Activated T-cell treated with anti-CD3 and anti-CD28 coated beads, Interleukin-2, amount 50 U/mL, for 72 hours (primary cell): ENCODE measurements around the gene ALG3. TPM values are rescaled to one million over a fixed set of nuclear protein-coding genes. Genes with fewer than 3 reads are reported as not detected.
"Not testable (repeated sequence)": the region's sequence is repeated elsewhere in the genome, so short reads cannot be mapped to it uniquely, and the experiment has no call there.

Source experiments
- ATAC-seq, 2 donors: fragments of 150-1000 bp; cut with Tn5 transposase; replicated peaks in 1 of 2; 2 replicates each; pipeline ENCODE4 v1.10.0; 2021; ENCODE audit warnings: moderate library complexity in 2 of 2, mild to moderate bottlenecking in 1 of 2
- DNase-seq, 2 donors: peaks; one replicate each; pipeline ENCODE4 v3.0.0; 2021 to 2022; ENCODE audit warnings: mixed read lengths in 1 of 2
- H3K27ac Mint-ChIP-seq: one replicate; pipeline ENCODE4 v1.8.0; 2022; ENCODE audit warnings: mild to moderate bottlenecking, moderate library complexity, mixed read lengths
- H3K27me3 Mint-ChIP-seq: one replicate; pipeline ENCODE4 v1.8.0; 2022; ENCODE audit warnings: low read depth, mixed read lengths
- H3K36me3 Mint-ChIP-seq, 2 donors: one replicate each; pipeline ENCODE4 v1.8.0; 2022; ENCODE audit warnings: mixed read lengths in 2 of 2, mild to moderate bottlenecking in 1 of 2; ENCODE audit not compliant: insufficient read depth in 2 of 2
- H3K4me1 Mint-ChIP-seq: one replicate; pipeline ENCODE4 v1.8.0; 2022; ENCODE audit warnings: low read depth, mixed read lengths
- H3K4me3 Mint-ChIP-seq, 2 donors: one replicate each; pipeline ENCODE4 v1.8.0; 2022; ENCODE audit warnings: mild to moderate bottlenecking in 2 of 2, mixed read lengths in 2 of 2, moderate library complexity in 2 of 2
- H3K9me3 Mint-ChIP-seq, 2 donors: one replicate each; pipeline ENCODE4 v1.8.0; 2022; ENCODE audit warnings: mixed read lengths in 2 of 2
- total RNA-seq, 2 donors: library from RNA; stranded (reverse); gene quantifications; one replicate each; pipeline ENCODE4 v1.2.3, GENCODE V29; 2022

The ALG3 gene
- total RNA-seq, 2 donors from 2014 or later = 22.7 to 26.3 TPM

DNA sequence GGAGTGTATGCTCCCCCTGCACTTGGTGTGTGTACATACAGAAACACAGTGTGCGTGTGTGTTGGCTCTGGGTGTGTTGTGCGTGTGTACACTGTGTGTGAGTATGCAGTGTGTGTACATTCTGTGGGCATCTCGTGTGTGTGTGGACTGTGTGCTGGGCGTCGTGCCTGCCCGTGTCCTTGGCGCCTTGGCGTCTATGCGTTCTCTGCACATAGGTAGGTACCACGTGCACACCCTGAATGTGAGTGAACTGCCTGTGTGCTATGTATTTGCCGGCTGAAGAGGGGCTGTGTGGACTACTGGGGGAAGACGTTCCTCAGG, 26.6 kb upstream of the ALG3 start:
- DNase-seq = no peak
- H3K4me1 Mint-ChIP-seq = peaks cover 4% of the 10 kb centered on the region
- peak overlapping the region; percentile 10 to 58 for H3K4me3 Mint-ChIP-seq
- no peak for ATAC-seq
- H3K27me3 Mint-ChIP-seq = peaks cover 45% of the 10 kb centered on the region
- peaks cover 0 to 5% of the 10 kb centered on the region in 2 donors for H3K36me3 Mint-ChIP-seq
- no peak overlapping the region for H3K27ac Mint-ChIP-seq
- H3K9me3 Mint-ChIP-seq = no peaks in the 10 kb centered on the region

DNA sequence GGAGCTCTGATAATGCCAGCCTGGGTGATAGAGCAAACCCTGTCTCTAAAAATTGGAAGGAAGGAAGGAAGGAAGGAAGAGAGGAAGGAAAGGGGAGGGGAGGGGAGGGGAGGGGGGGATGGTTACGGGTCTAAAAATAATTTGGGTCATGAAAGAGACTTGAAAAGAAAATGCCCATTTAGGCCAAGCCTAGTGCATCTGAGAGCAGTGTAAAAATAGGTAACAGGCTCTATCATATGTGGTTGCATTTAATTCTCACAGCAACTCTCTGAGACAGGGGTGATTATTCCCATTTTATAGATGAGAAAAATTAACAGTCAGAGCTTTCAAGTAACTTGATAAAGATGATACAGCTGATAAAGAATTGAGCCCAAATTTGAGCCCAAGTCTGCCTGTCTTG, 23.5 kb upstream of the ALG3 start:
- H3K4me3 Mint-ChIP-seq = no peak overlapping the region
- H3K4me1 Mint-ChIP-seq = peaks cover 4% of the 10 kb centered on the region
- no peak overlapping the region for H3K27ac Mint-ChIP-seq
- peaks cover 36% of the 10 kb centered on the region for H3K27me3 Mint-ChIP-seq
- peaks cover 0 to 5% of the 10 kb centered on the region in 2 donors for H3K36me3 Mint-ChIP-seq
- no peak for ATAC-seq
- DNase-seq = no peak
- H3K9me3 Mint-ChIP-seq = peaks cover 0 to under 1% of the 10 kb centered on the region in 2 donors

DNA sequence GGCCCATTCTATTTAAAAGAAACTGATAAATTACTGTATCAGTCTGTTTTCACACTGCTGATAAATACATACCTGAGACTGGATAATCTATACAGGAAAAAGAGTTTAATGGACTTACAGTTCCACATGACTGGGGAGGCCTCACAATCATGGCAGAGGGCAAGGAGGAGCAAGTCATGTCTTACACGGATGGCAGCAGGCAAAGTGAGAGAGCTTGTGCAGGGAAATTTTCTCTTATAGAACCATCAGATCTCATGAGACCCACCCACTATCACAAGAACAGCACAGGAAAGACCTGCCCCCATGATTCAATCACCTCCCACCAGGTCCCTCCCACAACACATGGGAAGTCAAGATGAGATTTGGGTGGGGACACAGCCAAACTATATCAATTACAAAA, 18.5 kb upstream of the ALG3 start:
- peaks cover 31% of the 10 kb centered on the region for H3K27me3 Mint-ChIP-seq
- not testable (repeated sequence) for H3K36me3 Mint-ChIP-seq, H3K27ac Mint-ChIP-seq, H3K4me3 Mint-ChIP-seq, H3K9me3 Mint-ChIP-seq, H3K4me1 Mint-ChIP-seq, DNase-seq, ATAC-seq

DNA sequence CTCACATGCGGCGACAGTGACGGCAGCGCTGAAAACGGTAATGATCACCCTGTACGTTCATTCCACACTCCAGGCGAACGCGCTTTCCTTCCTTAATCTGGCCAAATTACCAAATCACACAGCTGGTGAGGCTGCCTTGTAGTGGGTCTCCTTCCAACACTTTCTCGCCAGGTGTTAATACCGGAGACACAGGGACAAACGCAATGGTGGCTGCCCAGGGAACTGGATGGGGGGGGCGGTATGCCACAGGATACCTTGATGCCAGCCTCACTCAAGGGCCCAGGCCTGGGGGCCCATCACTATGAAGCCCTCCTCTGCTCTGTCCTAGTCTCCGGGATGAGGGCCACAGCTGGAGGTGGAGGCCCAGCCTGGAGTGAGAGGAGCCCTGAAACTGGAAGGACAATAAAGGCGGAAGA, 14.0 kb upstream of the ALG3 start:
- H3K27ac Mint-ChIP-seq = no peak overlapping the region
- peaks cover 0 to 2% of the 10 kb centered on the region in 2 donors for H3K9me3 Mint-ChIP-seq
- H3K4me1 Mint-ChIP-seq = peaks cover 21% of the 10 kb centered on the region
- peak overlapping the region; percentile 77 to 80 for H3K4me3 Mint-ChIP-seq
- ATAC-seq (no peak), DNase-seq (no peak)
- H3K36me3 Mint-ChIP-seq = peaks cover 4 to 10% of the 10 kb centered on the region in 2 donors
- peaks cover 46% of the 10 kb centered on the region for H3K27me3 Mint-ChIP-seq

DNA sequence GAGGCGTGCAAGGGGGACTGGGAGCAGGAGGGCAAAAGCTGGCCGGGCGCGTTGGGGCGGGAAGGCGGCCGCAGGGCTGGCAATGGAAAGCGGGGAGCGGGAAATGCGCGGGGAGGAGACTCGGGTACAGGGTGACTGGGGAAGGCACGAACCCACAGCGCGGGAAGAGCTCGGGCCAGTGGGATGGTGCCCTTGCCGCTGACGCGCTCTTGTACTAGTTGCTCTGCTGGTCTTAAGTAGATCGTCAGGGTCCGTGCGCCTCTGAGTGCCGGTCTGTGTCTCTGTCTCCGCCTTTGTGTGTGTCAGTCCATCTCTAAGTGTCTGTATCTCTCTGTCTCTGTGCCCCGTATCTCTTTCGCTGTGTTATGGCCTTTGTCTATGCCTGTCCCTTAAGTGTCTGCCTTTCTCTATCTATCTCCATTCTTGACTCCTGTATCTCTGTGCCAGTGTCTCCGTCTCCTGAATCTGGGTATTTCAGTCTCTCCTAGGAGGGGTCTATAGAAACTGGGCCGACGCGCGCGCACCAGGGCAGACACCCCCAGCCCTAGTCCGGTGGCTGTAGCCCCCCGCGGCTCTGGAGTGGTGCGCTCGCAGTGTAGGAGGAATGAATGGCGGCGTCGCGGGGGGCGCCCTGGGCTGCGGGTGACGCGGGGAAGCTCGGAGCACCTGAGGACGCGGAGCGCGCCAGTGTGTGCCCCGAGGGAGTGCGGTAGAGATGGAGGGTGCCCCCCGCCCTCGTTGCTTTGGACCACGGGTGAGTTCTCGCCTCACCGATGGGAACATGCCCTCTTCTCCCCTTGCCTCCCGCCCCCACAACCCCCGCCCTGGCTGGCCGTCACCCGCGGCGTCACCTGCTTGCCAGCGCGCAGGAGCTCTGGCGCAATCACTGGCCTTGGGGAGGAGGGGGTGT, 13.3 kb upstream of the ALG3 start:
- Mint-ChIP-seq H3K27ac (no peak overlapping the region), H3K9me3 (no peaks in the 10 kb centered on the region), H3K4me3 (peak overlapping the region; percentile 80 to 82), H3K36me3 (peaks cover 2 to 8% of the 10 kb centered on the region in 2 donors), H3K4me1 (peaks cover 21% of the 10 kb centered on the region), H3K27me3 (peaks cover 40% of the 10 kb centered on the region)
- ATAC-seq (peak; percentile 34 to 36), DNase-seq (peak; percentile 25 to 27)

DNA sequence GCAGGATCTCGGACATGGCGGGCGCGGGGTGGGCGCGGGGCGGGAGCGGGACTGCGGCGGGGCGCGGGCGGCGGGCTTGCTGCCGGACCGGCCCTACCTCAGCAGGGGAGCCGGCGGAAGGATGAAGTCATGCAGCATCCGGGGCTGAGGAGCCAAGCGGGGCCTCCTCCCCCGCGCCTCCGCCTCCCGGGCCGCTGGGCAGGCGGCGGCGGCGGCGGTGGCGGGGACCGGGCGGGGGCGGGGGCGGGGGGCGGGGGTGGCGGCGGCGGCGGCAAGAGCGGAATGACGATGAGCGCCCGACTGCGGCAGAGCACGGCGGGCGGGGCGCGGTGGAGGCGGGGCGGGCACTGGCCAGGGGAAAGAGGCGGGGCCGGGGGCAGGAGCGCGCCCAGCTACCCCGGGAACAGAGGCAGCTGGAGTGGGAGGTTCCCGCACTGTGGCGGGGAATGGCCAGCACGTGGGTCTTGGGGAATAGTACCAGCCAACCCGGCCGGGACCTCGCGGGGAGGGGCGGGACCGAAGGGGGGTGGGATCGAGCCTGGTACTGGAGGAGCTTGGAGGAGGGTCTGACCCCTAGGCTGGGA, 12.6 kb upstream of the ALG3 start, which contains the start of gene CAMK2N2:
Gene CAMK2N2 (minus strand): TSS at position 284 of the 584 bp plus-strand sequence. CDS start 268 bp downstream, at position 16.
- Mint-ChIP-seq H3K27me3 (peaks cover 37% of the 10 kb centered on the region), H3K36me3 (peaks cover 2 to 6% of the 10 kb centered on the region in 2 donors), H3K4me3 (peak within 1 kb of the TSS; percentile 80 to 90), H3K4me1 (peaks cover 21% of the 10 kb centered on the region), H3K9me3 (no peaks in the 10 kb centered on the region), H3K27ac (no peak within 1 kb of the TSS)
- ATAC-seq (peak; percentile 72 to 78), DNase-seq (peak; percentile 69 to 70)

DNA sequence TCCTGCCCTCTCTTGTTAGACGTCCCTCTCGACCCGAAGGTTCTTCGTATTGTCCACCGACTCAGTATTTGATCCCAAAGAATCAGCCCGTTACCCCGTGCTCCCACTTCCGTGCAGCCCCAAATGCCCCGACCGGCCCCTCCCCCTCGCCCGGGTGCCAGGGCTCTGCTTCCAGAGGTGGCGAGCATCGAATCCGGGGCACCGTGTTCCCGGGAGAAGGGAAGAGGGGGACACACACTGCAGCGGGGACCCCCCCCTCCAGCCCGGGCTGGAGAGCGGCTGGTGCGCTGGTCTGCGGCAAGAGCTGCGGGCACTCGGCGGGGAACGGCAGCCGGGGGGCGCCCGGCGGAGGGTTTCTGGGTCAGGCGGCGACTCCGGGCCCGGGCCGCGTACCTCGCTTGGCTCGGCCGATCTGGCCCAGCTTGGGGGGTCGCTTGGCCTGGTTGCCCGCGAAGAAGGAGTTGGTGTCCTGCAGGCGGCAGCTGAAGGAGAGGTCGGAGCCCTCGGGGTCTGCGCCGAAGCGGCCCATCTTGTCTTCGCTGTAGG, 12.0 kb upstream of the ALG3 start:
- Mint-ChIP-seq H3K4me1 (peaks cover 24% of the 10 kb centered on the region), H3K27ac (no peak overlapping the region), H3K27me3 (peaks cover 37% of the 10 kb centered on the region), H3K9me3 (no peaks in the 10 kb centered on the region), H3K36me3 (peaks cover 2 to 6% of the 10 kb centered on the region in 2 donors), H3K4me3 (peak overlapping the region; percentile 80 to 90)
- DNase-seq (no peak), ATAC-seq (peak; percentile 2)

DNA sequence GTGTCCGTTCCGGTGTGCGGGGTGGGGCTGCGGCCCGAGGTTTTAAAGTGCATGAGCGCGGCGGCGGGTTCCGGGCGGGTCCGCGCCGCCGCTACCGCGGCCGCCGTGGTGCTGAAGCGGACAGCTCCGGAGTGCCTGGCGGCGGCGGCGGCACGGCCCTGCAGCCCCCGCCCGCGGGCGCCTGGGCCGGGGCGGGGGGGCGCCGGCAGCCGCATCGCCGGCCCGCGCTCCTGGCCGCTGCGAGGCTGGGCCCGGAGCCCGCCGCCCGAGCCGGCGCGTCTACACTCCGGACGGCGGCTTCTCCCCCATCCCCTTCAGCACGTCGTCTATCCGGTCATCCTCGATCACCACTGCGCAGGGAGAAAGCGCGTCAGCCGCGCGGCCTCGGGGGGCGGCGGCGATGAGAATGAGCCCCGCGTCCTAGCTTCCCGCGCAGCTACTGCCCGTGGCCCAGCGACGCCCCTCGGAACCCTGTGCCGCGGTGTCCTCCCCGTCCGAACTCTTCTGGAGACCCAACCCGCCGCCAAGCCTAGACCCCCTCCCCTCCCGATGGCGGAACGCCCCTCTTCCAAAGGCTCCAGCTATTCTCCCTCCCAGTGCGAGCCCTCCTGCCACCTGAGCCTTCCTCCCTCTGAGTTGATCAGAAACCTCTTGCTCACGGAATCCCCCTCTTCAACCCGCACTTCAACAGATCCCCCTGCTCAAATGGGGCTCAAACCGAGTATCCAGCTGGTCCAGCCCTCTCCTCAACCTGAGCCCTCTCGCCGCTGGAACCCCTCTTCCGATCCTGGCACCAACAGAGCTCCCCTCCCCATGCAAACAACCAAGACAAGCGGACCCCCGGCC, 11.3 kb upstream of the ALG3 start:
- no peaks in the 10 kb centered on the region for H3K9me3 Mint-ChIP-seq
- H3K27me3 Mint-ChIP-seq = peaks cover 34% of the 10 kb centered on the region
- peaks cover 31% of the 10 kb centered on the region for H3K4me1 Mint-ChIP-seq
- peak overlapping the region; percentile 80 to 90 for H3K4me3 Mint-ChIP-seq
- DNase-seq = peak; percentile 43 to 64
- peak; percentile 29 to 43 for ATAC-seq
- no peak overlapping the region for H3K27ac Mint-ChIP-seq
- peaks cover 2 to 6% of the 10 kb centered on the region in 2 donors for H3K36me3 Mint-ChIP-seq

DNA sequence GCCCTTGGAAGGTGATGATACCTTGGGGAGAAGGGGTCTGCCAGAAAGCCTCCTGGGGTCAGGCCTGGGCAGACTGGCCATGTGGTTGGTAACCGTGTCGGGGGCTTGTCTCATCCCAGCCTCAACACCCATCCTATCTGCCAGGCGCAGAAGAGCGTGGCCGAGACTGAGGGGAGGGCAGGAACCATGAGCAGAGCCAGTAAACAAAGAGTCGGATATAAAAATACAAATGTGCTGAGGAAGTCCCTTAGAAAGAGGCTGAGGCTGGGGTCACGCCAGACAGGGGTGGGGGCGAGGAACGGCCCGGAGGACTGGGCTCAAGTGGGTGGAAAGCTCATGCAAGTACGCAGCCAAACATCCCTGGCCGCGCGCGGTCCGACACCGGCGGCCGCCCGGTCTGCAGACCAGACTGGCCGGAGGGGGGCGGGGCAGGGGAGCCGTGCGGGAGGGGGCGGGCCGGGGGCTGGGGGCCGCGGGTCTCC, 10.7 kb upstream of the ALG3 start:
- no peak overlapping the region for H3K27ac Mint-ChIP-seq
- peaks cover 27% of the 10 kb centered on the region for H3K27me3 Mint-ChIP-seq
- peak overlapping the region; percentile 71 to 79 for H3K4me3 Mint-ChIP-seq
- no peaks in the 10 kb centered on the region for H3K9me3 Mint-ChIP-seq
- DNase-seq (no peak), ATAC-seq (no peak)
- H3K4me1 Mint-ChIP-seq = peaks cover 33% of the 10 kb centered on the region
- H3K36me3 Mint-ChIP-seq = peaks cover 2 to 6% of the 10 kb centered on the region in 2 donors

DNA sequence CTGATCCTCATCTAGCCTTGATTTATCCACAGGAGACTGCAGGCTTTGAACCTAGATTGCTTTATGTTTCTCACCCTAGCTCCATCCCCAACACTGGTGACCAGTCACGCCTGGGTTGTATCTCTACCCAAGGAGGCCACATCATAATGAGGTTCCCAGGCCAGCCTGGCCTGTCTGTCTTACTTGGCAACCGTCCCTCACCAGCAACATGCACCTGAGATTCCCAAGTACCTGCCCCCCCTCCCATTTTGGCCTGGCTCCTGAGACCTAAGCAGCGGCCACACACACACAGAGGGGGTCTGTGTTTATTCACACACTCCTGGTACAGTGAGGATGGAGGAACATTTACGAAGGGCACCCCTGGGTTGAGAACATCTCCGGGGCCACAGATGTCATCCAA, 10.2 kb upstream of the ALG3 start:
- DNase-seq (no peak), ATAC-seq (no peak)
- H3K4me3 Mint-ChIP-seq = peak overlapping the region in 1 of 2 donors; percentile 71
- no peak overlapping the region for H3K27ac Mint-ChIP-seq
- peaks cover 33% of the 10 kb centered on the region for H3K4me1 Mint-ChIP-seq
- H3K27me3 Mint-ChIP-seq = peaks cover 25% of the 10 kb centered on the region
- peaks cover 2 to 6% of the 10 kb centered on the region in 2 donors for H3K36me3 Mint-ChIP-seq
- no peaks in the 10 kb centered on the region for H3K9me3 Mint-ChIP-seq

DNA sequence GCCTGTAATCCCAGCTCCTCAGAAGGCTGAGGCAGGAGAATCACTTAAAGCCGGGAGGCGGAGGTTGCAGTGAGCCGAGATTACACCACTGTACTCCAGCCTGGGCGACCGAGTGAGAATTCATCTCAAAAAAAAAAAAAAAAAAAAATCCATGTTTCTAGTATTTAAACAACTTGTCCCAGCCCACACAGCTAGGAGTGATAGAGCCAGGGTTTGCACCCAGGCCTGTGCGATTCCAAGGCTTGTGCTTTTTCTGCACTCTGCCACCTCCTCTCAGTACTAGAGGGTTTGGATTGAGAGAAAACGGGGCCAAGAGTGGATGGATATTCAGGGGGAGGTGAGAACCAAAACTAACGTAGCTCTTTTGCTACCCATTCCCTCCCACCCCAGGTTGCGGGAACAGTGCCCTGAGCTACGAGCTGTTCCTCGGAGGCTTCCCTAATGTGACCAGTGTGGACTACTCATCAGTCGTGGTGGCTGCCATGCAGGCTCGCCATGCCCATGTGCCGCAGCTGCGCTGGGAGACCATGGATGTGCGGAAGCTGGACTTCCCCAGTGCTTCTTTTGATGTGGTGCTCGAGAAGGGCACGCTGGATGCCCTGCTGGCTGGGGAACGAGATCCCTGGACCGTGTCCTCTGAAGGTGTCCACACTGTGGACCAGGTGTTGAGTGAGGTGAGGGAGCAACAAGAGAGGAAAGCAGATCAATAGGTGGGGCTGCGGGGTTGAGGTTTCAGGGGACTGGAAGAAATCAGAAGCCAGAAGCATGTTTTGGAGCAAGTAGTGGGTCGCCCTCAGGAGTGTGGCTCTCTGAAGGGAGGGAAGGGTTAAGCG, 8.5 kb upstream of the ALG3 start:
- H3K4me1 Mint-ChIP-seq = peaks cover 27% of the 10 kb centered on the region
- no peak for ATAC-seq
- H3K36me3 Mint-ChIP-seq = peaks cover 2 to 6% of the 10 kb centered on the region in 2 donors
- no peak overlapping the region for H3K4me3 Mint-ChIP-seq
- no peak for DNase-seq
- no peak overlapping the region for H3K27ac Mint-ChIP-seq
- peaks cover 15% of the 10 kb centered on the region for H3K27me3 Mint-ChIP-seq
- no peaks in the 10 kb centered on the region for H3K9me3 Mint-ChIP-seq
